Tongue (tissue), 2 donors: Measurements from ENCODE around the gene WDR27. TPM values are rescaled to one million over a fixed set of nuclear protein-coding genes. Genes with fewer than 3 reads are reported as not detected.
"Not testable (repeated sequence)": the region's sequence is repeated elsewhere in the genome, so short reads cannot be mapped to it uniquely, and the experiment has no call there.

Experiments used
- DNase-seq: peaks from one replicate; pipeline ENCODE4 v3.0.0-alpha.2; 2015
- total RNA-seq: library from RNA; depleted of rRNA; stranded (reverse); fragments of >200 nt; gene quantifications from one replicate; pipeline ENCODE4 v1.2.3, GENCODE V29; 2014

Gene WDR27
- total RNA-seq, 1 donor from 2014 or later: 43.6 TPM

GRCh38 chr6:169434554-169434953 lies 267.3 kb downstream of the WDR27 start:
- DNase-seq: not testable (repeated sequence)

GRCh38 chr6:169429001-169429400 lies 272.8 kb downstream of the WDR27 start:
- DNase-seq: no peak

- no peak for DNase-seq
These were observed 273.3 kb downstream of the WDR27 start for GRCh38 chr6:169428532-169428931.

- DNase-seq: peak; percentile 76
These were observed 274.0 kb downstream of the WDR27 start for GRCh38 chr6:169427856-169428255.

GRCh38 chr6:169426611-169427010 lies 275.2 kb downstream of the WDR27 start:
- no peak for DNase-seq

GRCh38 chr6:169425628-169426370 lies 276.0 kb downstream of the WDR27 start:
- DNase-seq: no peak

- DNase-seq: peak; percentile 39
These were observed 277.0 kb downstream of the WDR27 start for GRCh38 chr6:169424821-169425240.

- peak; percentile 13 for DNase-seq
These were observed 277.6 kb downstream of the WDR27 start for GRCh38 chr6:169424149-169424804.

- DNase-seq: no peak
These were observed 280.1 kb downstream of the WDR27 start for GRCh38 chr6:169421586-169422264.

GRCh38 chr6:169420912-169421543 lies 280.8 kb downstream of the WDR27 start:
- no peak for DNase-seq

- DNase-seq: no peak
These were observed 284.7 kb downstream of the WDR27 start for GRCh38 chr6:169417101-169417500.

- no peak for DNase-seq
These were observed 285.6 kb downstream of the WDR27 start for GRCh38 chr6:169416249-169416648.

GRCh38 chr6:169415179-169415578 lies 286.6 kb downstream of the WDR27 start:
- DNase-seq: no peak

GRCh38 chr6:169411722-169412121 lies 290.1 kb downstream of the WDR27 start:
- DNase-seq: no peak

GRCh38 chr6:169411296-169411695 lies 290.5 kb downstream of the WDR27 start:
- no peak for DNase-seq

- DNase-seq: no peak
These were observed 292.0 kb downstream of the WDR27 start for GRCh38 chr6:169409742-169410312.

GRCh38 chr6:169407325-169407724 lies 294.5 kb downstream of the WDR27 start:
- DNase-seq: no peak

Other genes with a start within 250 kb of the WDR27 start
- 32.8 TPM for gene C6orf120, start 97 bp upstream of the WDR27 start, total RNA-seq
- gene PHF10, start 22.5 kb upstream of the WDR27 start, total RNA-seq: 72.2 TPM
- 5.7 TPM for gene DYNLT2, start 49.5 kb upstream of the WDR27 start, total RNA-seq
- 17.3 TPM for gene ERMARD, start 49.6 kb upstream of the WDR27 start, total RNA-seq